ENCODE data around the gene ZNF107.

Gene ZNF107

GRCh38 chr7:64665980-64666662, at the start of gene ZNF107:
Gene ZNF107 (plus strand): TSS chr7:64666133. CDS start chr7:64666283, 150 bp downstream.
- peak; percentile 95 for DNase-seq

DNA sequence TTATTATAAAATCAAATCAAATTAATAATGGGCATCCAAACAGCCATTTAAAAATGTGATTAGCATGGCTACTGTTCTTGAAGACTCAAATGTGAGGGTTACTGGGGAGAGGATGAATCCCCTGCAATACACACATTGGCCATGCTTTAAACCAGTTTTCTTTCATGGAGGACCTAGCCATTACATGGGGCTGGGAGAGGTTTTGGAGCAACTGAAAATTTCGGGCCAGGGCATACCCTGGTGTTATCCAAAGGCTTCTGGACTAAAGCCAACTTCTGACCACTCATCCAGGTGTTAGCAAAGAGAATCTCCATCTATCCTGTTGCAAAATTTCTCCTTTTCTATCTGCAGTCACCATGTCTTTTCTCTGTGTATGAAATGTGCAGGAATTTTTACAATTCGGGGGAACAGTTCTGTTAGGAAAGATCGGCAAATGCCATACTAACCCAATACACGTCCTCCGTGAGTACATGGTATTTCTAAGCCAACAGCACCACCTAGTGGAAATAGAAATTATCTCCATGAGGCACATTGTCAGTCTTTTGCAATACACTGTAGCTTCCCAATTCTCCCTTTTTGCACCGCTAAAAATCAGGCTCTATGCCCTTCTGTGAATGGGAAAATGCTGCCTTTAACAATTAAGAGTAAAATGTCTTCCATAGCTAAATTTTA, 47.0 kb upstream of the ZNF107 start:
- peak; percentile 50 for DNase-seq

- DNase-seq, result peak; percentile 15
Measured at GRCh38 chr7:64619705-64620104, 46.2 kb upstream of the ZNF107 start.

- no peak for DNase-seq
Measured at GRCh38 chr7:64621656-64622055, 44.3 kb upstream of the ZNF107 start.

DNA sequence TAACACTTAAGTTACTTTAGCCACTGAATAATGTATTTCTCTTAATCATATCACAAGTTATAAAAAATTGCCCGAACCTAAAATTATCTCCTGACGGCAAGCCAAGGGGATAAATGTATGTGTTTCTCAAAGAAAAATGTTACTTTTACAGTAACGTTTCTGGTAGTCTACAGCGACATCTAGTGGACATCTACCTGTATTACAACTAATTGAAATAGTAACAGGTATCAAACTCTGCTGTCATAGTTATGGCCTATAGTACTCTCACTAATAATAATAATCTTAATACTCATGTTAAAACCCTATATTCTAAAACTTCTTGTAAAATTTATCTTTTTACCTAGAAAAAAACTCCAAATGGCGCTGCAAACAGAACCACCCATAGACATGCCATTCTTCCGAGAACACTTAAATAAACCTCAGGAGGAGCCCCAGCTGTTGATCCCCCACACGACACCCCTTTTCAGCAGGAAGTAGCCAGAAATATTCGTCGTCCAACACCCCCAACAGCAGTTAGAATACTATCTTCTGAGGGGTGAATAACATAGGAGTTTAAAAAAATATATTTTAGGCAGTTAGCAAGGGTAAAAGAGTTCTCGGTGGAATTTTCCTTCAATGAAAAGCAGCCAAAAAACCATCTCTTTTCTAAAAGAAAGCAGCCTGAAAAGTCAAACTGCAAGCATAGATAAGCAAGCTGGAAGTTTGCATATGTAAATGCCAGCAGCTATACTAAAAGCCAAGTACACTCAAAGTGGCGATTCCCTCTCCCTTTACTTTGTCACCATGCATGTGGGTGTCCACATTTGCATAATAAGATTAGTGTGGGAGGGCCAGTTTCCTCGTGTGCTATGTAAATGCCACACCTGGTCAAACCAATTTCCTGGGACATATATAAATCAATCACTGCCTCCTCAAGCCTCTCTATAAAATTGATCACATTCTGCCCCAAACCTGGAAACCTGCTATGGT, 40.5 kb upstream of the ZNF107 start:
- DNase-seq, result no peak

GRCh38 chr7:64626083-64626469, 39.9 kb upstream of the ZNF107 start:
- no peak for DNase-seq

GRCh38 chr7:64626557-64626956, 39.4 kb upstream of the ZNF107 start:
- DNase-seq, result no peak

DNA sequence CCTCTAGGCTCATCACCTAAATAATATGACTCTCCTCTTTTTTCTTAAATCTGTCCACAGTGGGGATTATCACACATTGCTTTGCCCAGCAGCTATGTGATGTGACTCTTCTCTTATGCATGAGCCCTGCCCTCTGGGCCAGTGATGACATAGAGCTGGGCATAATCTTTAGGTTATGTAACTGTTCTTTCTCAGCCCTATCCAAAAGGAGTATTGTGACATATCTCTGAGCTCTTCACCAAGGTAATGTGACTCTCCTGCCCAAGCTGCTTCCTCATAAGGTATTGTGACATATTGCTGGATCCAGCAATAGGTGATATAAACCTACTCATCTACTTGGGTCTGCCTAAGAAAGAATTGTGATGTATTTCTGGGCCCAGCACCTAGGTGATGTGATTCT, 37.7 kb upstream of the ZNF107 start:
- no peak for DNase-seq

GRCh38 chr7:64628721-64629120, 37.2 kb upstream of the ZNF107 start:
- DNase-seq, result no peak

GRCh38 chr7:64630496-64630895, 35.4 kb upstream of the ZNF107 start:
- peak; percentile 3 for DNase-seq

GRCh38 chr7:64632029-64632428, 33.9 kb upstream of the ZNF107 start:
- no peak for DNase-seq

DNA sequence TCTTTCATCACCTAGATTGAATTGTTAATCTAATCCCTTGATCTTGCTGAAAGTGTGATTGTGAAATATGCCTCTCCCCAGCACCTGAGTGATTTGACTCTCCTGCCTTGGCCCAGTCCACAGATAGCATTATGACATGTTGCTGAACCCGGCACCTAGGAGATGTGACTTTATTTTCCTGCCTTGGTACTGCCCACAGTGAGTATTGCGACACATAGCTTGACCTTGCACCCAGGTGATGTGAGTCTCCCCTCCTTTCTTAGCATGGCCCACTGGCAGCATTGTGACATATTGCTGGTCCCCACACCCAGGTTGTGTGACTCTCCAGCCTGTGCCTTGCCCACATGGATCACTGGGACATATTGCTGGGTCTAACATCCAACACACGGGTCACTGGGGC, 32.5 kb upstream of the ZNF107 start:
- no peak for DNase-seq

GRCh38 chr7:64634406-64635062, 31.4 kb upstream of the ZNF107 start:
- DNase-seq, result no peak

DNA sequence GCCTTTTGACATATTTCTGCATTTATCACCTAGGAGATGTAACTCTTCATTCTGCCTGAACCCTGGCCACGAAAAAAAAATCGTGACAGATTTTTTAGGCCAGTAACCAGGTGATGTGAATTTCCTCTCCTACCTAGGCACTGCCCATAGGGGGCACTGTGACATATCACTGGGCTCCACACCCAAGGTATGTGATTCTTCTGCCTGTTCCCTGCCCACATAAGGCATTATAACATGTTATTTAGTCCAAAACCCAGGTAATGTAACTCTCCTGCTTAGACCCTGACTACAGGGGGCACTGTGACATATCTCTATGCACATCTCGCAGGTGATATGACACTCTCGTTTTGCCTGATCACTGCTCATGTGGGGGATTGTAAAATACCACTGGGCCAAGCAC, 29.5 kb upstream of the ZNF107 start:
- no peak for DNase-seq

GRCh38 chr7:64637521-64638445, 28.1 kb upstream of the ZNF107 start:
- DNase-seq, result no peak

- DNase-seq, result no peak
Measured at GRCh38 chr7:64638822-64639221, 27.1 kb upstream of the ZNF107 start.

- DNase-seq, result no peak
Measured at GRCh38 chr7:64639267-64640001, 26.5 kb upstream of the ZNF107 start.

- no peak for DNase-seq
Measured at GRCh38 chr7:64640504-64640903, 25.4 kb upstream of the ZNF107 start.

DNA sequence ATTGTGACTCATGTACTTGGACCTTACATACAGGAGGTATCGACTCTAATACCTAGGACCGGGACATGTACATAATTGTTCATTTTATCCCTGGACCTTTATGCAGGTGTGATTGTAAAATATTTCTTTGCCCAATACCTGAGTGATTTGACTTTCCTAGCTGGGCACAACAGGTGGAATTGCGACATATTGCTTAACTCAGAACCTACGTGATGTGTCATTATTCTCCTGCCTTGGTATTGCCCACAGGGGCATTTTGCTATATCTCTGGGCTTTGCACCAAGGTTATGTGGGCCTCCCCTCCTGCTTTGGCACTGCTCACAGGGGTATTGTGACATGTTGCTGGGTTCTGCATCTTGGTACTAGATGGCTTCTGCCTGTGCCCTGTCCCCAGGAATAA, 23.9 kb upstream of the ZNF107 start:
- DNase-seq, result no peak

- DNase-seq, result no peak
Measured at GRCh38 chr7:64642875-64643274, 23.1 kb upstream of the ZNF107 start.

DNA sequence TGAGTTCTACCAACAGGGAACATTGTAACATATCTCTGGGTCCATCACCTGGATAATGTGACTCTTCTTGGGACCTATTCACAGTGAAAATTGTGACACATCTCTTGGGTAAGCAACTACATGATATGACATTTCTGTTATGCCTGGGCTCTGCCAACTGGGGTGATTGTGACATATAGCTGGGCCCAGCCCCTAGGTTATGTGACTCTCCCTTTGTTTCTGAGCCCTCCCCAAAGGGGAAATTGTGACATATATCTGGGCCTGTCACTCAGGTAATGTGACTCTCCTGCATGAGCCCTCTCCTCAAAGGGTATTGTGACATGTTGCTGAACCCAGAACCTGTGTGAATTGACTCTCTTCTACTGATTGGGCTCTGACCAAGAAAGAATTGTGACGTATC, 22.4 kb upstream of the ZNF107 start:
- DNase-seq, result no peak
